ENCODE measurements around the gene SELENOH.
"Not testable (repeated sequence)": the region's sequence is repeated elsewhere in the genome, so short reads cannot be mapped to it uniquely, and the experiment has no call there.

SELENOH gene

GRCh38 chr11:57741132-57742086 is at the start of gene SELENOH:
TSS of gene SELENOH (plus strand) at chr11:57741491. CDS start at chr11:57741596, 105 bp downstream.
- DNase-seq, result peak; percentile 92

DNA sequence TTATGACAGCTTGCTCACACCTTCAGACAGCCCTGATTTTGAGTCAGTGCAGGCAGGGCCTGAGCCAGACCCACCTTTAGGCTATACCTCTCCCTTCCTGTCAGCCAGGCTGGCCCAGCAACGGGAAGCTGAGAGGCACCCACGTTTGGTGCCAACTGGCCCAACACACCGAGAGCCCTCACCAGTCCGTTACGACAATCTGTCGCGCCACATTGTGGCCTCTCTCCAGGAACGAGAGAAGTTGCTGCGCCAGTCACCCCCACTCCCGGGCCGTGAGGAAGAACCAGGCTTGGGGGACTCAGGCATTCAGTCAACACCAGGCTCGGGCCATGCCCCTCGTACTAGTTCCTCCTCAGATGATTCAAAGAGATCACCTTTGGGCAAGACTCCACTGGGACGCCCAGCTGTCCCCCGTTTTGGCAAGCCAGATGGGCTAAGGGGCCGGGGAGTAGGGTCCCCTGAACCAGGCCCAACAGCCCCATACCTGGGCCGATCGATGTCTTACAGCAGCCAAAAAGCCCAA is 42.4 kb upstream of the SELENOH start:
- DNase-seq, result no peak

- no peak for DNase-seq
Measured at GRCh38 chr11:57699813-57700212, 41.5 kb upstream of the SELENOH start.

GRCh38 chr11:57700425-57700824 is 40.9 kb upstream of the SELENOH start:
- DNase-seq, result no peak

GRCh38 chr11:57703341-57703740 is 38.0 kb upstream of the SELENOH start:
- no peak for DNase-seq

GRCh38 chr11:57704932-57705331 is 36.4 kb upstream of the SELENOH start:
- no peak for DNase-seq

GRCh38 chr11:57705432-57705831 is 35.9 kb upstream of the SELENOH start:
- not testable (repeated sequence) for DNase-seq

DNA sequence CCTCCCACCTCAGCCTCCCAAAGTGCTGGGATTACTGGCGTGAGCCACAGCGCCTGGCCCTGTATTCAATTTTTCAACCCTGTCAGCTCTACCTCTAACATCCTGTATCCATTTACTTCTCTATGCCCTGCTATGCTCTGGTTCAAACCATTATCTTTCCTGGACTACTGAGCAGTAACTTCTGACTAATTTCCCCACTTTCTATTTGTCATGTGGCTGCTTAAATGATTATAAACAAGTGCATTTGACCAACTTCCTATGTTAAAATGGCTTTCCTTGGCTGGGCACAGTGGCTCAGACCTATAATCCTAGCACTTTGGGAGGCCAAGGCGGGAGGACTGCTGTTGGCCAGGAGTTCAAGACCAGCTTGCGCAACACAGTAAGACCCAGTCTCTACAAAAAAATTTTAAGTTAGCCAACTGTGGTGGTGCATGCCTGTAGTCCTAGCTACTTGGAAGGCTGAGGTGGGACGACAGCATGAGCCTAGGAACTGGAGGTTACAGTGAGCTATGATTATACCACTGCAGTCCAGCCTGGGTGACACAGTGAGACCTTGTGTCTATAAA is 31.4 kb upstream of the SELENOH start:
- DNase-seq, result no peak

GRCh38 chr11:57711414-57712255 is 29.7 kb upstream of the SELENOH start, which contains the start of gene MED19:
TSS of gene MED19 (minus strand) at chr11:57712215. CDS start at chr11:57712179, 36 bp downstream.
- peak; percentile 88 for DNase-seq

GRCh38 chr11:57712256-57713150 is 28.8 kb upstream of the SELENOH start, which contains the start of gene TMX2:
TSS of gene TMX2 (plus strand) at chr11:57712593. CDS start at chr11:57712619, 26 bp downstream.
- DNase-seq, result peak; percentile 95

GRCh38 chr11:57713835-57714234 is 27.5 kb upstream of the SELENOH start:
- no peak for DNase-seq

DNA sequence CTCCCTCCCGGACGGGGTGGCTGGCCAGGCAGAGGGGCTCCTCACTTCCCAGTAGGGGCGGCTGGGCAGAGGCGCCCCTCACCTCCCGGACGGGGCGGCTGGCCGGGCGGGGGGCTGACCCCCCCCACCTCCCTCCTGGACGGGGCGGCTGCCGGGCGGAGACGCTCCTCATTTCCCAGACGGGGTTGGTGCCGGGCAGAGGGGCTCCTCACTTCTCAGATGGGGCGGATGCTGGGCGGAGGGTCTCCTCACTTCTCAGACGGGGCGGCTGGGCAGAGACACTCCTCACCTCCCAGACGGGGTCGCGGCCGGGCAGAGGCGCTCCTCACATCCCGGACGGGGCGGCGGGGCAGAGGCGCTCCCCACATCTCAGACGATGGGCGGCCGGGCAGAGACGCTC is 24.6 kb upstream of the SELENOH start:
- not testable (repeated sequence) for DNase-seq

GRCh38 chr11:57727185-57727584 is 14.1 kb upstream of the SELENOH start:
- no peak for DNase-seq

DNA sequence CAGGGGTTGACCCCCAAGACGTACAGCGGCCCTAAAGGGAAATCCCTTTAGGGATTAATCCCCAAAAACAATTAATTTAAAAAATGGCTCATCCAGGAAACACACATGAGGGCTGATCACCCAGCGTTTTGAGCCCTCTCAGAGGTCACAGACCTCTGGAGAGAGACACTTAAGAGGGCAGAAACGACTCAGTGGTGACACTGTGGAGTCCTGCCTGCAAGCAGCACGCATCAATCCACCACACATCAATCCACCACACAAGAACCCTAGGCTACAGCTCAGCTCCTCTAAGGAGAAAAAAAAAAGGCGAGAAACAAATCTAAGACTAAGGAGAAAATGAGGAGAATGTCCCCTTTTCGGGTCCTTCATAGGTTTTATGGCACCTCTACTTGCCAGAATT is 12.5 kb upstream of the SELENOH start:
- DNase-seq, result no peak

DNA sequence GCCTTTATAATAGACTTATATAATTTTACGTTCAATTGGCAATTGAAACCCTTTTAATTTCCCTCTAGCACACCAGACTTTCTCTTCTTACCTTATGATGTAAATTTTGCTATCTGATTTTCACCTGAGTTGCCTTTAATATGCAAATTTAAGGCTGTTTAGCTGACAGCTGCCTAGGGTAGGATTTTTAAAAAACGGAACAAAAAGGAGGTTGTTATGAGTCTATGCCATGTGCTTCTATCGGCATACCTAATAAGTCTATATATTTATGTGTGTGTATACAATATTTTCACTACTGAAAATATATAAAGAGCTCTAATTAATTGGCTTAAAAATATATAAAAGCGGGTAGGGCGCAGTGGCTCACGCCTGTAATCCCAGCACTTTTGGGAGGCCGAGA is 11.8 kb upstream of the SELENOH start:
- no peak for DNase-seq

DNA sequence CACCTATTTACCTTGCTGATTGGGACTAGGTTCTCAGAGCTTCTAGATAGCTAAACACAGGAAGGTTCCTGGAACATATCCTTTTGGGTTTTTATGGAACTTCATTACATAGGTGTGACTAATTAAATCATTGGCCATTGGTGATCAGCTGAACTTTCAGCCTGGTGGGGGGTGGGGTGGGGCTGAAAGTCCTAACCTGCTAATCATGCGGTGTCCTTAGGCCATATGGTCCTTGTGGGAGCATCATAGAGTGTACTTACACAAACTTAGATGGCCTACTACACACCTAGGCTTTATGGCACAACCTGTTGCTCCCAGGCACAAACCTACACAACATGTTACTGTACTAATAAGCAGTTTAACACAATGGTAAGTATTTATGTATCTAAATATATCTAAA is 8.6 kb upstream of the SELENOH start:
- no peak for DNase-seq

- no peak for DNase-seq
Measured at GRCh38 chr11:57735619-57736298, 5.5 kb upstream of the SELENOH start.

- no peak for DNase-seq
Measured at GRCh38 chr11:57742087-57742452, 779 bp downstream of the SELENOH start.

- DNase-seq, result no peak
Measured at GRCh38 chr11:57744357-57744756, 3.1 kb downstream of the SELENOH start.

DNA sequence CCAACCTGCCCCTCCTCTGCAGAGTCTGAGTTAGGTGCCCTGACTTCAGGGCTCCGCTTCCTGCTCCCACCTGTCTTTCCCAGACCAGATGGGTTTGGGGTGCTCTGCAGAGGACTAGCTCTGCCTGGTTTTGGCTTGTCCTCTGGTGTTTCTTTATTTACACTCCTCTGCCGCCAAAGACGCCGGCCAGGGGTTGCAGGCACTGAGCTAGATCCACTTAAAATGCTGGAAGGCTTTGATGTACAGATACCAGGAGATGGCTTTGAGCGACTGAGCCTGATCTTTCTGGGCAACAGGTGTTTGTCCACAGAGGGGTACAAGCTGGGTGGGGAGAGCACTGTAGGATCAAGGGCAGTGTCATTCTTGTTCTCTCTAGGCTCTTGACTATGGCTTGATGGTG is 3.9 kb downstream of the SELENOH start:
- DNase-seq, result no peak

GRCh38 chr11:57746920-57747319 is 5.6 kb downstream of the SELENOH start:
- DNase-seq, result no peak

All from CD4-positive, alpha-beta T cell treated with Interleukin-15 for 1 hour (primary cell).